GM12872 (cell line): Measurements from ENCODE around the gene PCTP.

Source experiments
- CTCF ChIP-seq: IDR thresholded peaks from 3 replicates; pipeline ENCODE4 v1.5.1; 2011; ENCODE audit warnings: low read depth, mild to moderate bottlenecking, low read length, moderate library complexity; ENCODE audit not compliant: insufficient read depth

The PCTP gene

DNA sequence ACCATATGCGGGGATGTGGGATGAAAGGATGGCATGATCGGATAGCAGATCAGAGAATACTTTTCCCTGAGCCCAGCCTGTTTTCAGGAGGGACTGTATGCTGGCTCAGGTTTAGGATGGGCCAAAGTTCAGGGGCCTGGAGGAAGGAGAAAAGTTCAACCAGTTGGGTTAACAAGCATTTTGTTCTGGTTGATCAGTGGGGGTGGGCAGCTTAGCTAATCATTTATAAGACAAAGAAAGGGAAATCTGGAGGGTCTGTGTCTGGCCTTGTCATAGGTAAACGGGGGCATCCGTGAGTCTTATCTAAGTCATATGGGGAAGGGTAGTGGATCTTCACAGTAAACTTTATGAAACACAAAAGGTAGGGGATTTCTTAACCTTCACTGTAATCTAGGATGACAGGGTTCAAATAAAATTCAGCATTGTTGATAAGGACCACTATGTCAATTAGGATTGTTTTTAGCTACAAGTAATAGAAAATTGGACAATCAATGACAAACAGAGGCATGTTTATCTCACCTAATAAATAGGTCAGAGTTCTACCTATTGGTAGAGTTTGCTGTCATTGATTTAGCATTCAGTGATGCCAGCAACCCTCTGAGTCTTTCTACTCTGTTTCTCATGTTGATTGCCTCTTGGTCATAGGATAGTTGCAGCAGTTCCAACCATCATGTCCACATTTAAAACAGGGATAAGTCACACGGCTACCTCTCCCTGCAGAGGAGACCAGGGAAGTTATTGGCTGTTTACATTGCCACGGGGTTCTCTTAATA, 11.4 kb downstream of the PCTP start:
- no peak for TF ChIP-seq CTCF

DNA sequence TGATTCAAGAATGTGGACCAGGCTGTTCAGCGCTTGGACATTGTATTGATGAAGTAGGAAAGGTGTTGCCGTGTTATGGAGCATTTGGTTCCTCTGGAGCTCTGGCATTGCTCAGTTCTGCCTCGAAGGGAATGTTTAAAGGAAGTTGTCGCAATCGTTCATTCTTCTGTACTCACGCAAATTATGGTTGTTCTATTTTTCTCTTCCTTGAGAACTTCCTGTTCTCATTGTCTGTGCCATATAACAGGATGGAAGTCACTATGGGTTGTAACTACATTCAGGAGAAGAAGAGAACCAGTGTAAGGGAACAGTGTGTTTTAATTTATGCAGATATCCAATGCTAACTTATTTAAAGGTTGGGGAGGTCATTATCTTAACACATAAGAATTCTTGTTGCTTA, 13.0 kb downstream of the PCTP start:
- no peak for TF ChIP-seq CTCF

DNA sequence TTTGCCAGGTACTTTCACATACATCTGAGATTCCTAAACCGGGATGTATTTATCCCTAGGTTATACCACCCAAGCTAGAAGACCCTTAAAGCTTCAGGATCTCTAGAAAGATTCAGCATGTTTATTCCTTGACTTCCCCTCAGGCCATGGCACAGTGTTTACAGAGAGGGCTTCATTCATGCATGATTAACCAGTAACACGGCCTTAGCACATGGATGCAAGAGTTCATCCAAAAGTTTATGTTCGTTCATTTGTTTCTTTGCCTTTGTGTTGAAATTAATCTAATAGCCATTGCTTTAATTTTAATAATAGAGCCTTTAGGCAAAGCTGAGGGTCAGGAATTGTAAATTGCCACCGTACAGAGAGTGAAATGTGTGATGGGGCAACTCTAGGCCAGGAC, 13.8 kb downstream of the PCTP start:
- no peak for TF ChIP-seq CTCF

GRCh38 chr17:55765472-55765871, 14.6 kb downstream of the PCTP start:
- TF ChIP-seq CTCF, result no peak

GRCh38 chr17:55768936-55769624, 18.2 kb downstream of the PCTP start:
- no peak for TF ChIP-seq CTCF

DNA sequence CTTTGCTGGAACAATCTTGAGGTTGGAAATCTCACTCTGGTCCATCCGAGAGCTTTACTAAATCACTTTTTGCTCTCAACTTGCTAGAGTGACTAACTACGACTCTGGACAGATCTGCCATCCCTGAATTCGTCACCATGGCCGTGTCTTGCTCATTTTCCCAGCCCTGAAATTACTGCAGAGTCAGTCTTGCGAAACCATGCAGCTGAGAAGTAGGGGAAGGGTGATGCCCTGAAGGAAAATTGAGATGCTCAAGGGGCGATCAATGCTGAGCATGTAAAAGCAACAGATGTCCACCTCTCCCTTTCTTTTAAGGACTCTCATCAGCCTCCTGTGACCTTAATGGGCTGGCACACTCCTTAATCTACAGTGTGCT, 18.8 kb downstream of the PCTP start:
- TF ChIP-seq CTCF, result no peak

- peak; percentile 46; the same call in 1 of the 3 replicates for TF ChIP-seq CTCF
These were observed 19.5 kb downstream of the PCTP start for GRCh38 chr17:55770196-55770870.
